ENCODE results near the gene KCNE1. TPM values are rescaled to one million over a fixed set of nuclear protein-coding genes. Genes with fewer than 3 reads are reported as not detected.
"Not testable (repeated sequence)": the region's sequence is repeated elsewhere in the genome, so short reads cannot be mapped to it uniquely, and the experiment has no call there.

Gene KCNE1
- total RNA-seq, 1 donor from 2014 or later, result 0.32 TPM

- DNase-seq (ENCODE audit: low spot score), result no peak
- no peaks in the 10 kb centered on the region for H3K27me3 Mint-ChIP-seq (ENCODE audit: low read depth)
- H3K27ac Mint-ChIP-seq (ENCODE audit: unreplicated experiment), result no peak overlapping the region
These were observed 13.4 kb downstream of the KCNE1 start for GRCh38 chr21:34498623-34499022.

GRCh38 chr21:34483854-34484253 lies 28.2 kb downstream of the KCNE1 start:
- H3K9me3 Mint-ChIP-seq (ENCODE audit: low read depth); H3K27ac Mint-ChIP-seq (ENCODE audit: unreplicated experiment); H3K27me3 Mint-ChIP-seq (ENCODE audit: low read depth); H3K36me3 Mint-ChIP-seq (ENCODE audit: low read depth); H3K4me3 Mint-ChIP-seq (ENCODE audit: unreplicated experiment); DNase-seq (ENCODE audit: low spot score); H3K4me1 Mint-ChIP-seq (ENCODE audit: low read depth): not testable (repeated sequence)

More at GRCh38 chr21:34498623-34499022, 13.4 kb downstream of the KCNE1 start:
- Mint-ChIP-seq H3K4me3 (ENCODE audit: unreplicated experiment) (no peak overlapping the region), H3K36me3 (ENCODE audit: low read depth) (peaks cover 6% of the 10 kb centered on the region), H3K4me1 (ENCODE audit: low read depth) (peaks cover 16% of the 10 kb centered on the region), H3K9me3 (ENCODE audit: low read depth) (peaks cover 29% of the 10 kb centered on the region)
- TF ChIP-seq, protein P1, sequence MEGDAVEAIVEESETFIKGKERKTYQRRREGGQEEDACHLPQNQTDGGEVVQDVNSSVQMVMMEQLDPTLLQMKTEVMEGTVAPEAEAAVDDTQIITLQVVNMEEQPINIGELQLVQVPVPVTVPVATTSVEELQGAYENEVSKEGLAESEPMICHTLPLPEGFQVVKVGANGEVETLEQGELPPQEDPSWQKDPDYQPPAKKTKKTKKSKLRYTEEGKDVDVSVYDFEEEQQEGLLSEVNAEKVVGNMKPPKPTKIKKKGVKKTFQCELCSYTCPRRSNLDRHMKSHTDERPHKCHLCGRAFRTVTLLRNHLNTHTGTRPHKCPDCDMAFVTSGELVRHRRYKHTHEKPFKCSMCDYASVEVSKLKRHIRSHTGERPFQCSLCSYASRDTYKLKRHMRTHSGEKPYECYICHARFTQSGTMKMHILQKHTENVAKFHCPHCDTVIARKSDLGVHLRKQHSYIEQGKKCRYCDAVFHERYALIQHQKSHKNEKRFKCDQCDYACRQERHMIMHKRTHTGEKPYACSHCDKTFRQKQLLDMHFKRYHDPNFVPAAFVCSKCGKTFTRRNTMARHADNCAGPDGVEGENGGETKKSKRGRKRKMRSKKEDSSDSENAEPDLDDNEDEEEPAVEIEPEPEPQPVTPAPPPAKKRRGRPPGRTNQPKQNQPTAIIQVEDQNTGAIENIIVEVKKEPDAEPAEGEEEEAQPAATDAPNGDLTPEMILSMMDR (IDR thresholded peaks at IDR 0.05), result no peak

DNA sequence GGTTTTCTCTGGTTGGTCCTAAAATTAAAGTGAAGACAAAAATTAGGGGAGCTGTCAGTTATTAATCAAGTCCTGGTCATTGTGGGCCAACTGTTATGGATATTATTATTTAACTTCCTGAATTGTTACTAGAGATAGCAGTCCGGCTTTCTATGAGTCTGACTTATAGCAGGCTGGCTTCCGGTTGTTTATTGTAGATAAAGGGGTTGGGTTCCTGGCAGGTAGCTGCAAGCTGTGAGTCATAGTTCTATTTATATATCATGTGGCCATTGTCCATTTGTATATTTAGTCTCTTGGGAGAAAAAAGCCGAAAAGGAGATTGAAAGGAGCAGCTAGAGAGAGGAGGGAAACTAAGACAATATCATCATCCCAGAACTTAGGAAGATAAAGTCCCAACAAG lies 28.6 kb downstream of the KCNE1 start:
- DNase-seq (ENCODE audit: low spot score); H3K4me1 Mint-ChIP-seq (ENCODE audit: low read depth); H3K4me3 Mint-ChIP-seq (ENCODE audit: unreplicated experiment); H3K27me3 Mint-ChIP-seq (ENCODE audit: low read depth); H3K36me3 Mint-ChIP-seq (ENCODE audit: low read depth); H3K9me3 Mint-ChIP-seq (ENCODE audit: low read depth); H3K27ac Mint-ChIP-seq (ENCODE audit: unreplicated experiment): not testable (repeated sequence)

- not testable (repeated sequence) for H3K4me1 Mint-ChIP-seq (ENCODE audit: low read depth); H3K4me3 Mint-ChIP-seq (ENCODE audit: unreplicated experiment); DNase-seq (ENCODE audit: low spot score); H3K27ac Mint-ChIP-seq (ENCODE audit: unreplicated experiment); H3K27me3 Mint-ChIP-seq (ENCODE audit: low read depth); H3K9me3 Mint-ChIP-seq (ENCODE audit: low read depth); H3K36me3 Mint-ChIP-seq (ENCODE audit: low read depth)
These were observed 44.7 kb downstream of the KCNE1 start for GRCh38 chr21:34467333-34467732.

- DNase-seq (ENCODE audit: low spot score), result not testable (repeated sequence)
These were observed 52.6 kb downstream of the KCNE1 start for GRCh38 chr21:34459426-34459825.

GRCh38 chr21:34458266-34458665 lies 53.7 kb downstream of the KCNE1 start:
- not testable (repeated sequence) for DNase-seq (ENCODE audit: low spot score); H3K27me3 Mint-ChIP-seq (ENCODE audit: low read depth); H3K27ac Mint-ChIP-seq (ENCODE audit: unreplicated experiment); H3K4me3 Mint-ChIP-seq (ENCODE audit: unreplicated experiment); H3K4me1 Mint-ChIP-seq (ENCODE audit: low read depth); H3K9me3 Mint-ChIP-seq (ENCODE audit: low read depth); H3K36me3 Mint-ChIP-seq (ENCODE audit: low read depth)

More at GRCh38 chr21:34459426-34459825, 52.6 kb downstream of the KCNE1 start:
- H3K4me1 Mint-ChIP-seq (ENCODE audit: low read depth); H3K27me3 Mint-ChIP-seq (ENCODE audit: low read depth); H3K36me3 Mint-ChIP-seq (ENCODE audit: low read depth); H3K27ac Mint-ChIP-seq (ENCODE audit: unreplicated experiment); H3K9me3 Mint-ChIP-seq (ENCODE audit: low read depth); H3K4me3 Mint-ChIP-seq (ENCODE audit: unreplicated experiment): not testable (repeated sequence)

- not testable (repeated sequence) for H3K9me3 Mint-ChIP-seq (ENCODE audit: low read depth); H3K36me3 Mint-ChIP-seq (ENCODE audit: low read depth); H3K4me3 Mint-ChIP-seq (ENCODE audit: unreplicated experiment); H3K27me3 Mint-ChIP-seq (ENCODE audit: low read depth); H3K4me1 Mint-ChIP-seq (ENCODE audit: low read depth); DNase-seq (ENCODE audit: low spot score); H3K27ac Mint-ChIP-seq (ENCODE audit: unreplicated experiment)
These were observed 55.8 kb downstream of the KCNE1 start for GRCh38 chr21:34456180-34456579.

GRCh38 chr21:34455628-34456027 lies 56.4 kb downstream of the KCNE1 start:
- H3K36me3 Mint-ChIP-seq (ENCODE audit: low read depth); H3K9me3 Mint-ChIP-seq (ENCODE audit: low read depth); H3K27me3 Mint-ChIP-seq (ENCODE audit: low read depth); H3K27ac Mint-ChIP-seq (ENCODE audit: unreplicated experiment); H3K4me3 Mint-ChIP-seq (ENCODE audit: unreplicated experiment); DNase-seq (ENCODE audit: low spot score); H3K4me1 Mint-ChIP-seq (ENCODE audit: low read depth): not testable (repeated sequence)

DNA sequence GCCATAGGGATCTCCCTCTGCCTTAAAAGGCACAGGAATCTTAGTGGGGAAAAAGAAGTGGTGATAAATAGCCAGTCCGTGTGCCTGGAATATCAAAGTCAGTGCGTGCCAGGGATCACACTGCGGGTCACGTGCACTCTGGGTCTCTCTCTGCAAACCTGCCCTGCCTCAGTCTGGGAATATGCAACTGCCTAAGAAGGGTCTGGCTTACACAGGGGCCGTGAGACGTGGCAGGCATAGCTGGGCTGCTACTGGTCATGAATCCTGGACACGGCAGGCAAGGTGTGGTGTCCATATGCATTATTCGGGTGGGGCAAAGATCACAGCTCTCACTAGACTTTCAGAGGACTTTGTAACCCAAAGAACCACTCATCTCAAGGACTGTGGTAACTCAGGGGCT lies 65.0 kb downstream of the KCNE1 start:
- not testable (repeated sequence) for H3K4me3 Mint-ChIP-seq (ENCODE audit: unreplicated experiment); H3K36me3 Mint-ChIP-seq (ENCODE audit: low read depth); H3K27me3 Mint-ChIP-seq (ENCODE audit: low read depth)

GRCh38 chr21:34443486-34443885 lies 68.5 kb downstream of the KCNE1 start:
- H3K36me3 Mint-ChIP-seq (ENCODE audit: low read depth); DNase-seq (ENCODE audit: low spot score); H3K9me3 Mint-ChIP-seq (ENCODE audit: low read depth); H3K4me3 Mint-ChIP-seq (ENCODE audit: unreplicated experiment); H3K27me3 Mint-ChIP-seq (ENCODE audit: low read depth); H3K4me1 Mint-ChIP-seq (ENCODE audit: low read depth); H3K27ac Mint-ChIP-seq (ENCODE audit: unreplicated experiment): not testable (repeated sequence)

More for the DNA sequence above, 65.0 kb downstream of the KCNE1 start:
- not testable (repeated sequence) for H3K4me1 Mint-ChIP-seq (ENCODE audit: low read depth); DNase-seq (ENCODE audit: low spot score); H3K27ac Mint-ChIP-seq (ENCODE audit: unreplicated experiment); H3K9me3 Mint-ChIP-seq (ENCODE audit: low read depth)

DNA sequence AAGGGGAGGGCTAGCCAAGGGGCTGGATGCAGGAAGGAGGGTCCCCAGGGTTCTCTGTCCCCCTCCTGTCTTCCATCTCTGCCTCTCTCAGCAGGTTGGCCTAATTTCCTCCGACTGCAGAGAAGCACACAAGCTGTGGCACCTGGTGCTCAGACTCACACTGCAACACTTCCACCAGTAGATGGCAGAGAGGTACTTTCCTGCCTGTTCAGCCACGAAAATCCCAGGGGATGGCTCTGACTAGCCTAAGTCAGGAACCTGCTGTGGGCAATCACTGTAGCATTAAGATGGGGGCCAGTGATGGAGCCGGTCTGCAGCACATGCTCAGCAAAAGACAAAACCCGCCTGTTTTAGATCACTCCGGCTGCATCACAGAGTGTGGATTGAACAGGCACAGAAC lies 82.3 kb downstream of the KCNE1 start:
- not testable (repeated sequence) for H3K4me1 Mint-ChIP-seq (ENCODE audit: low read depth); H3K9me3 Mint-ChIP-seq (ENCODE audit: low read depth); H3K27ac Mint-ChIP-seq (ENCODE audit: unreplicated experiment); H3K4me3 Mint-ChIP-seq (ENCODE audit: unreplicated experiment); H3K27me3 Mint-ChIP-seq (ENCODE audit: low read depth); DNase-seq (ENCODE audit: low spot score); H3K36me3 Mint-ChIP-seq (ENCODE audit: low read depth)

DNA sequence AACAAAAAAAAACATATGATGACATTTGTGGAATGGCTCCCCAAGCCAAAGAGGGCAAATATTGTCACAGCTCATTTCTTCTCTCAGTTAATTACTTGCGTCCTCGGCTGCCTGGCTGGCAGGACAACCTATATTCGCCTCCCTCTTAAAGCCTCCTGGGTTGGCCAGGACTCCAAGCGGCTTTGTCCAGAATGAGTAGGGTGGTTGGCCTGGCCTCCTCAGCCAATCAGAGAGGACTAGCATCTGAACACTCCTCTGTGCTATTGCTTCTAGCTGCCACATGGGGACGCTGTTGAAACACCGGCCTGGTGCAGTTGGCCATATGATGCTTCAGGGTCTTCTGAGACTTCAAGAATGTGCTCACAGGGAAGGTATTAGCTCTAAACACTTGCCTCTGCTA lies 83.6 kb downstream of the KCNE1 start:
- H3K4me1 Mint-ChIP-seq (ENCODE audit: low read depth); H3K36me3 Mint-ChIP-seq (ENCODE audit: low read depth); DNase-seq (ENCODE audit: low spot score); H3K9me3 Mint-ChIP-seq (ENCODE audit: low read depth); H3K4me3 Mint-ChIP-seq (ENCODE audit: unreplicated experiment); H3K27ac Mint-ChIP-seq (ENCODE audit: unreplicated experiment); H3K27me3 Mint-ChIP-seq (ENCODE audit: low read depth): not testable (repeated sequence)

DNA sequence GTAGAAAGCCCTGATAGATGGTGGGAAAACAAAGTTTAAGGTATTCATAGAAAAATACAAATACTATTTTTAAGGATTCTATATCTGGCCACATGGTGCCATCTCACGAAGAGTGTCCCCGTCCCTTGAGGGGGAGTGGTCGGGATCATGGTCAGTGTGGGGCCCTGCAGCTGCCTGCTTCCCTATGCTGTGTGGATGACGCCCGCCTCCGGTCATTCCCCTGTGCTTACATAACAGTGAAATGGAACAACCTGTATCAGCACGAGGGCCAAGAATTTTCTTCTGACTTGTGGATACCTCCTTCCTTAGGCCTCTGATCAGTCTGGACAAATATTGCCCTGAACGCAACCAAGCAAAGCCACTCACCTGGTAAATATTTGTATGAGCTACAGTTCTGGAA lies 84.7 kb downstream of the KCNE1 start:
- not testable (repeated sequence) for DNase-seq (ENCODE audit: low spot score); H3K36me3 Mint-ChIP-seq (ENCODE audit: low read depth); H3K27me3 Mint-ChIP-seq (ENCODE audit: low read depth); H3K9me3 Mint-ChIP-seq (ENCODE audit: low read depth); H3K4me1 Mint-ChIP-seq (ENCODE audit: low read depth); H3K4me3 Mint-ChIP-seq (ENCODE audit: unreplicated experiment); H3K27ac Mint-ChIP-seq (ENCODE audit: unreplicated experiment)
